ENCODE data around the gene ZNF235.
"Not testable (repeated sequence)": the region's sequence is repeated elsewhere in the genome, so short reads cannot be mapped to it uniquely, and the experiment has no call there.

Gene ZNF235

DNA sequence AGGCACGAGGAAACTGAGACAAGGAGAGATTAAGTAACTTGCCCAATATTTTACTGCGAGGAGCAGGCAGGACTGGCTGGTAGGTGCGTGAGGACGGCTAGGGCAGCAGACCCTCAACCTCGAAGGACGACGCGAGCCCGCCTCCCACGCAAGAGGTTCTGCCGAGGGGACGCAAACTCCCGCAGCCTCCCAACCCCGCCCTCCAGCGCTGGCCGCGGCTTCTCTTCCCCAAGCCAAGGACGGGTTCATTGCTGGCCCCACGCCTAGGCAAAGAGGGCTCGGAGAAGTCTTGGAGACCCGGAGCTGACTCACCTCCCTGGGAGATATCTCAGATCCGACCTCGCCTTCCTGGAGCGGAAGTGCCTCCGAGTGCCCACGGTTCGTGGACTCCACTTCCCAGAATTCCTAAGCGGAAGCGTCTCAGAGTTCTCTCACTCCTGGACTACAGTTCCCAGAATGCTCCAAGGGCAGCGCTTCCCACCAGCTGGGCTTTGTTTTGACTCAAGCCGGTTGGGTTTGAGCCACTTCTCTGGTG lies at the start of gene ZNF235:
ZNF235 (minus strand) TSS at position 367 of the 535 bp plus-strand sequence. CDS start 1,621 bp downstream, outside the sequence.
- peak; percentile 92 to 94 for DNase-seq

DNA sequence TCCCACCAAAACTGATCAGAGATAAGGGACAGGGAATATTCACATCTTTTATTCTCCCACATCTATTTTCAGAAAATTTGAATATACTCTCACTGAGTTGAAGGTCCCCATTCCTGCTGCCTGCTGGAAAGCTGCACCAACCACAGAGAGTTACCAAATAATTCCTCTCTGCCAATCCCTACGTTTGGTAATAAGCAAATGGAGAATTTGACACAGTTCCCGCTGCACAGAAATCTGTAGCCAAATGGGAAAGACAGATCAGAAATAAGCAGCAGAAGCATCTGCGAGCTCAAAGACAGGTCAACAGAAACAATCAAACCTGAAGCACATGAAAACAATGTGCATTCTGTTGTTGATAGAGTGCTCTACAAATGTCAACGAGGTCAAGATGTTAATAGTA lies 41.7 kb upstream of the ZNF235 start:
- DNase-seq, result no peak

DNA sequence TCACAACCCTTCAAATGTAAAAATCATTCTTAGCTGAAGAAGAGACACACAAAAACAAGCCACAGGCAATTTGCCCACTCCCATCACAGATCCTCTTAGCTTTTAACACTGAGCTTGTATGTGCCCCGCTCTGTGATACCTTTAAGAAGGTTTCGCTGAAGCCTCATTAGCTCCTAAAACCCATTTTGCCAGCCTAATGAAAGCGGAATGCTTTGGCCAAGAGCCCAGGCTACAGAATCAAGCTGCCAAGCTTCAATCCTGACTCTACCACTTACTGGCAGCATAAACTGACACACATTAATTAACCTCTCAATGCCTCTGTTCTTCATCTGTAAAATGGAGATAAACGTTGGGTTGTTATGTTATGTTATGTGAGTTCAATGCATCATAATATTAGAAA lies 41.1 kb upstream of the ZNF235 start:
- DNase-seq, result no peak

DNA sequence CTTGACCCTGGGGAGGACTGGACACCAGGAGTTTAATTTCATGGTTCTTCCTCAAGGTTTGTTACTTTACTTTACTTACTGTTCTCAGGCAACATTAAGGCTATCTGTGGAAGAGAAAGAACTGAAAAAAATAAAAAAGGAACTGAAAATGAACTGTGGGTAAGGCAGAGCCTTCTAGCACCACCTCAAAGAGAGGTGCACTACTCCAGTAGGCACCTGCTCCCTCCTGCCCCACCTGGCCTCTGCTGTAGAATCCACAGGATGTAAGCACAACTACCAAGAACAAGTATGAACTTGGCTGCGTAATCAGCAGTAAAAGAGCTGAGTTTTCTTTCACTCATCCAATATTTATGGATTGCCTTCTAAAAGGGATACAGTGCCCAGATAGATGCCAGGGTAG lies 39.4 kb upstream of the ZNF235 start:
- no peak for DNase-seq

DNA sequence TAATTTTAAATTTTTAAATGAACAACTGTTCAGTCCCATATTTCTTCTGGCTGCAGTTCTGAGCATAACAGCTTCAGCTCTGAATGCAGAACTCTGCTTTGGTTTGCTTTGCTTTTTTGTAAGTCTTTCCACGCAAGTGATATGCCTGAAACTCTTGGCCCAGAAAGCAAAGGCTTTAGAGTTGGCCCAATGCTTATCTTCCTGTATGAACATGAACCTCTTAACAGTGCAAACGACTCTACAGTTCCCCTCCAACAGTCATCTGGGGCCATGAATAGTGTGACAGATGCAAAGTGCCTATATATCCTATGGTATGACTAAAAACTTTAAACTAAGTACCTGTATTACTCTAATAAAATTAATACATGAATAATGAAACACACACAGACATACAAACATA lies 37.0 kb upstream of the ZNF235 start:
- DNase-seq, result no peak

DNA sequence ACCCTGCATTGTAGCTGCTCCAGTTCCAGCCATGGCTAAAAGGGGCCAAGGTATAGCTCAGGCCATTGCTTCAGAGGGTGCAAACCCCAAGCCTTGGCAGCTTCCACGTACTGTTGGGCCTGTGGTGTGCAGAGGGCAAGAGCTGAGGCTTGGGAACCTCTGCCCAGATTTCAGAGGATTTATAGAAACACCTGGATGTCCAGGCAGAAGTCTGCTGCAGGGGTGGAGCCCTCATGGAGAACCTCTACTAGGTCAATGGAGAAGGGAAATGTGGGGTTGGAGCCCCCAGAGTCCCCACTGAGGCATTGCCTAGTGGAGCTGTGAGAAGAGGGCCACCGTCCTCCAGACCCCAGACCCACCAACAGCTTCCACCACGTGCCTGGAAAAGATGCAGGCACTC lies 29.8 kb upstream of the ZNF235 start:
- DNase-seq, result not testable (repeated sequence)

DNA sequence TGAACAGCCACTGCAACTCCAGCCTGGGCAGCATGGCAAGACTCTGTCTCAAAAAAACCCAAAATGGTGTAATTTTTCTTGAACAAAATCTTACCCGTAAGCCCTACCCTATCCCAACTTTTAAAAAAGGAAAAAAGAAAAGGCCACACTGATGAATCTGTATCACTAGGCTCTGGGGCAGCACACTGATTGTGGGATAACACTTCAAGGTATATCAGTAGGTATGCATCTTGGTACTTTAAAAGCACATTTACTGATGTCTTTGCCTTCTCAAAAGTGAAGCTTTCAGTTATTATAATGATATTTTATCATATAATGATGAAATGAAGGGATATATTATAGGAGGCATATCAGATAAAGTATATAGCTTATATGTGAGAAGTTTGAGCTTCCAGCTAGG lies 27.3 kb upstream of the ZNF235 start:
- DNase-seq, result no peak

DNA sequence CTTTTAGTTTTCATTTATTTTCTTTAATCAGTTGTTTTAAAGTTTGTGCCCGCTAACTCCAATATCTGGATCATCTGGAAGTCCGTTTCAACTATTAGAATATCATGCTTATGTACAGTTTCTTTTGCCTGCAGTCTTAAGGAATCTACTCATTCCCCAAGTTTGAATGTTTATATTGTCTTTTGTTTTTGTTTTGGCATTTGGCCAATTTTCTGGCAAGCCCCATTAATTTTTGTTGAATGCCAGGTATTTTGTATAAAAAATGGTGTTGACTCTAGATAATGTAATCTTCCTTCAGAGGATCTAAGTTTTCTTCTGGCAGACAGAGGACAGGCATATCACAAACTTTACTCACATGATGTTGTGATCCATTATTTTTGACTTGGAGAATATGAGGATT lies 11.1 kb upstream of the ZNF235 start:
- DNase-seq, result no peak

DNA sequence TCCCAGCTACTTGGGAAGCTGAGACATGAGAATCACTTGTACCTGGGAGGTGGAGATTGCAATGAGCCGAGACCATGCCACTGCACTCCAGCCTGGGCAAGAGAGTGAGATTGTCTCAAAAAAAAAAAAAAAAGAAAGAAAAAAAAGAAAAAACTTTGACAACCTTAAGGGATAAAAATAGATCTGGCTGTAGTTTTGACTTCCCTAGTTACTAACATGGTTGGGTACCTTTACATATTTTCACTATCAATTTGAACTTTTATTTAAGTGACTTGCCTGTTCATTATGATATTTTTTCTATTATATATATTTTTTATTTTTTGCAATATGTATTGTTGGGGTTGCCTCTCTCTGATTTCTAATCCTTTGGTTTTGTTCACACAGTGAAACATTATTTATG lies 8.4 kb upstream of the ZNF235 start:
- DNase-seq, result no peak

DNA sequence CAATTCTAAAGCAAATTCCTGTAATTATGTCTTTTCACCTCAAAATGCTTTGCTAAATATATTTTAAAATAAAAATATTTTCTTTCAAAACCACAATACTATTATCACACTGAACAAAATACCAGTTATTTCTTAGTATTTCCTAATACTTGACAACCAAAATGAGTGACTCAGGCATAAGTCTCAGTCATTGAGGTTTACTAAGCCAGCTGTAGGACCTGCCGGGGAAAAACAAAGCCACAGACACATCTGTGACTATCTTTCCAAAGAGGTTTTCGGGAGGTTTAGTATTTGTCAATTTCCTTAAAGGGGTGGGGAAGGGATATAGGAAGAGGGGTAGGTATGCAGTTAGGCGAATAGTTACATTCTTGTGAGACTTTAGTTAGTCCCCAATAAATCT lies 3.2 kb upstream of the ZNF235 start:
- no peak for DNase-seq

DNA sequence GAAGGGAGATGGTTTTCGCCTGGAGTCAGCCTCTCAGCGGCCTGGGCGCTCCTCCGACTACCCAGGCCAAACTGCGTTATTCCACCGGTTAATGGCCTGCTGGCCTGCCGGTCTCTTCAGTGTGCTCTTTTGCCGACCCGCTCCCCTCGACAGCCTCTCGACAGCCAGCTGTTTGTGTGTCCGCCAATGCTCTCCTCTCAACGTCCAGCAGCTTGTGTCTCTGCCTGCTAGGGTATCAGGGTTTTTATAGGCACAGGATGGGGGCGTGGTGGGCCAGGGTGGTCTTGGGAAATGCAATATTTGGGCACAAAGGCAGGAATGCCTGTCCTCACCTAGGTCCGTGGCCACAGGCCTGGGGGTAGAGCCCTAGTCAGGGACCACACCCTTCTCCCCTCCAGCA lies 1.5 kb upstream of the ZNF235 start:
- no peak for DNase-seq

DNA sequence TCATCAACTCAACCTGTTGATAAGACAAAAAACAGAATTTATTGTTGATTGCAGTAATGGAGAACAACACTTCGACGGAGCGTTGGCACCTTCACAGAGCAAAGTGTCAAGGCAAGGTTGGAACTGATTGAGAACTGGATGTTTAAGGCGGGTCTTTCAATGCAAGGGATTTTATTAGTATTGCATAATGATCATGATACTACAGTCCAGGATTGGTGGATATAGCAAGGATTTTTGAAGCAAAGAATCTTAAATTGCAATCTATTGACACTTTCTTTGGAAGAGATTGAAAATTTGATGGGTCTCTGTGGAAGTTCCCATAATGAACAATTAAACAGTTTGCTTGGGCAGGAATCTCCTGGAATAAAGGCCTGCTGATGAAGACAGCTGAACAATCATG lies 632 bp upstream of the ZNF235 start:
- no peak for DNase-seq

DNA sequence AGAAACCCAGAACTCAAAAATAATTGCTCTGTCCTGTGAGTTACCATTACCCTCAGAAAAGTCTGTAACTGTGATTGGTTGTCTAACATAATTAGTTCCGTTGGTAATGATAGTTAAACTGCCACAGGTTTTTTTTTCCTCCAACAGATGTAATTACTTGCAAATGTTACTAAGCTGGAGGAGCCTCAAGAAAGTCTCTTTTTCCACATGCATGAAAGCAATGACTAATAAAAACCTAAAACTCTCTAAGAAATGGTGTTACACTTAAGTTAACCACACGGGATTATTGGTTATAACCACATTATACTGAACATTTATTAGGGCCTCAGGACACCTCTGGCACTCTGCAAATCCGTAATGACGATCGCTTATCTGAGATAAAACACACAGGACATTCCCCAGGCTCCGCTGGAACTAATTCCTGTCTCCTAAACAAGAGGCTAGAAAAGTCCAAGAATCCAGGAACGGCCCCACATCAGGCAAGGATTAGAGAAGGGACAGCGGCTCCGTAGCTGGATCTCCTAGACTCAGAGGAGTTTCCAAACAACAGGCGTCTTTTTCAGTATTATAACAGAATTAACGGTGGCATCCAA lies 753 bp downstream of the ZNF235 start:
- DNase-seq, result peak; percentile 4 to 23

DNA sequence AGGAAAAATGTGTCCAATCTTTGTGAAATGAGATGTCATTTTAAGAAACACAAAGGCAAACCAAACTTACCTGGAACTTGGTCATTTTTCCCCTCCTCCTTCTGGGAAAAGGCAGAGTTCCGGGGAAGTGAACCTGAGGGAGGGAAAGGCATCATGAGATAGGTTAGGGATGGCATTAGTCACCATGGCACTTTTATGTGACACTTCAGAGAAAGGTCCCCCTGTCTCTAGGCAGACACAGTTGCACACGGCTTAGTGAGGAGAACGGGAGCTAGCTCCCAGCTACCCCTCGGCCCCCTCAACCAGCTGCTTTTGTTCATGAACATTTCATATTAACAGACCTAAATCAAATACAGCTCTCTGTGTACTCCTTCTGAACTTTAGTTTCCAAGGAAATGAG lies 1.5 kb downstream of the ZNF235 start:
- DNase-seq, result no peak

DNA sequence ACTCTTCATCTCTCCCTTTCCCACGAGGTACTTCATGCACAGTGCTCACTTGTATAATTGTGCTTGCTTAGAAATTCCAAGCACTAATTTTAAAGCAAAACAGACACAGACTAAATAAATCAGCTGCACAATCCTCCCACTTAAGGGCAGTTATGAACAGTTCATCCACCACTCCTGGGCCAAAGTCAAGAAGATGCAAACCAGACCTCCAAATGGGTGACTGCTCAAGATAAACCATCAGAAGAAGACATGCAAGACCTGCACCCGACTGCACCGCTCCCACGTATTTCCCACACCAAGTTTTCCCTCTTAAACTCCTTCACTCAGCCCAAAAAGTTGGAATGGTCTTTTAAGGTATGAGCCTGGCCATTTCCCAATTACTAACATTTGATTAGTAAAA lies 19.9 kb downstream of the ZNF235 start:
- DNase-seq, result no peak

DNA sequence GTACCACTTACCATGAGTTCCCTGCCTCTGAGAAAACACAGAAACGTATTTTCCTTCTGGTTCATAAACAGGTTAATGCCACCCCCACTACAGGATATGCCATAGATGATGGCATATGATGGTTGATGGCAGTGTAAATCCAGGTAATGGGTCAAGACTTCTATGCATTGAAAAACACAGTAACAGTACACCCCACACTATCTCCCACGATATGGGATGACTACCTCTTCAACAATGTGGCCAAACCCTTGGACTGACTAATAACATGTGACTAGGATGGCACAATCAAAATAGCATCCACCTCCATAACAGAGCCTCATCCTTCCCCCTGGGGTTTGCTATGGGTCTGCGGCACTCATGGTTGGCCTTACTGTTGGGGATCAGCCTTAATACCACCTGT lies 22.0 kb downstream of the ZNF235 start:
- no peak for DNase-seq

DNA sequence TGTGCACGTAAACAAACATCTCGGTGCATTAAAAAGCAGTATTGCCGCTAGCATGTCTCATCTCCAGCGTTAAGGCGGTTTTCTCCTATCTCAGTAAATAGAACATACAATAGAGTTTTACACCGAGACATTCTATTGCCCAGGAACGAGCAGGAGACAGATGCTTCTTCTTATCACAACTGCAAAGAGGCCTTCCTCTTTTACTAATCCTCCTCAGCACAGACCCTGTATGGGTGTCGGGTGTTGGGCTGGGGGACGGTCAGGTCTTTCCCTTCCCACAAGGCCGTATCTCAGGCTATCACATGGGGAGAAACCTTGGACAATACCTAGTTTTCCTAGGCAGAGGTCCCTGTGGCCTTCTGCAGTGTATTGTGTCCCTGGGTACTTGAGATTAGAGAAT lies 23.9 kb downstream of the ZNF235 start:
- DNase-seq, result no peak

DNA sequence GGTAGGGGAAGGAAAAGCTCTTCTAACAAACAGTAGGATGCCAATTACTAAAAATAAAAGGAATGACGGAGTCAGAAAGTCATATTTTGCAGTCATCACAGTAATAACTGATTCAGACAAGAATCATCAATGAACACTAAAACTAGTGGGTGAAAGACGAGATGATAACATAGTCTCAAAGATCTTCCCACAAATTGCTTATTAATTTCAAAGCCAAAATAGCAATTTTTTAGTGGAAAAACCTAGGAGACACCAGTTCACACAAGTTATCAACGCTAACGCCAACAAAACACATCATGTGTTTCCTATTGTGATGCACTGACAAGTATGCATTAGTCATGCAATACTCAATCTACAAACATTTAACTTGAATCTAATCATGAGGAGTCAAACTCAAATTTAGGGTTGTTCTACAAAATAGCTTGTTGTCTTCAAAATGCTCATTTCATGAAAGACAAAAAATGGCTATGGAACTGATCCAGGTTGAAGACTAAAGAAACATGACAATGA lies 26.6 kb downstream of the ZNF235 start:
- no peak for DNase-seq

DNA sequence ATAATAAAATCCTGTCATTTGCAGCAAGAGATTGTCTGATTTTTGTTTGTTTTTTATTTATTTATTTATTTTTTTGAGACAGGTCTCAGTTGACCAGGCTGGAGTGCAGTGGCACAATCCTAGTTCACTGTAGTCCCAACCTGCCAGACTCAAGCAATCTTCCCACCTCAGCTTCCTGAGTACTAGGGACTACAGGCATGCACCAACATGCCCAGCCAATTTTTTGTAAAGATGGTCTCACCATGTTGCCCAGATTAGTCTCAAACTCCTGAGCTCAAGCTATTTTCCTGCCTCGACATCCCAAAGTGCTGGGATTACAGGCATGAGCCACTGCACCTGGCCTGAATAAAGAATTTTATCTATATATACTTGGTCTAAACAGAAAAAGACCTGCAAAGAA lies 27.5 kb downstream of the ZNF235 start:
- no peak for DNase-seq

DNA sequence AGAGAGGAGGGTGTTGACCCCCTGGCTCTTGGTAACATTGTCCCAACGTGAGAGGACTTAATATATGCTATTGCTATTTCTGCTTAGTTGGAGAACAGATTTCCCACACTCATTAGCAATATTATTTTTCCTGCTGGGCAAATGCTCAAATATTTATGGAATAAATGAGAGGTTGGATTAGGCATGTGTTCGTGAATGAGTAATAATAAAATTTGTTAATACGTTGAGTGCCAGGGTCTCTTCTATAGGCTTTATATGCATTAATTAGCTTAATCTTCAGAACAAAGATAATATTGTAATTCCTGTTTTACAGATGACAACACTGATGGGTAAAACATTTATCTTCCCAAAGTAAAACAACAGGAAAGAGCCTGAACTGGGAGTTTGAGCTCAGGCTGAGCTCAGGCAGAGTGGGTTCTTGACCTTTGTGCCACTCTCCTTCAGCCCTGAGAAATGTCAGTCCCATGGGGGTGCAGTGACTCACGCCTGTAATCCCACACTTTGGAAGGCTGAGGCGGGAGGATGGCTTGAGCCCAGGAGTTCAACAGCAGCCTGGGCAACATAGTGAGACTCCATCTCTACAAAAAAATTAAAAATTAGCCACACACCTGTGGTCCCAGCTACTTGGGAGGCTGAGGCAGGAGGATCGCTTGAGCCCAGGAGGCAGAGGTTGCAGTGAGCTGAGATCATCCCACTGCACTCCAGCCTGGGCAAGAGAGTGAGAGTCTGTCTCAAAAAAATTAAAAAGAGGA lies 44.0 kb downstream of the ZNF235 start:
- no peak for DNase-seq

DNA sequence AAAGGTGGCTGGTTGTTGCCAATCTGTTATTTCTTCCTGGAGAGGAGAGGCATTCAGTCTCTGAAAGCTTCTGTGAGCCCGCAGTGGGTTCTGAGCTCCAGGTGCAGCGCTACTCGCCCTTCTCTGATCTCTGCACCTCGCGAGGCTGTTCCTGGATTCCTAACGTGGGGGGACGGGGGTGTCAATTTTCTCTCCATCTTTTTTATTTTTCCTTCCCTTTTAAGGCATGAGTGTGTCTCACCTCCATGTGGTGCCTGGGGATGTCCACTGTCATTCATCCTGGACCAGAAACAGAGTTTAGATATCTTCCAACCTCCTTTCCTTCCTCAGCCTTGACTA lies 44.5 kb downstream of the ZNF235 start:
- peak; percentile 29 to 51 for DNase-seq

DNA sequence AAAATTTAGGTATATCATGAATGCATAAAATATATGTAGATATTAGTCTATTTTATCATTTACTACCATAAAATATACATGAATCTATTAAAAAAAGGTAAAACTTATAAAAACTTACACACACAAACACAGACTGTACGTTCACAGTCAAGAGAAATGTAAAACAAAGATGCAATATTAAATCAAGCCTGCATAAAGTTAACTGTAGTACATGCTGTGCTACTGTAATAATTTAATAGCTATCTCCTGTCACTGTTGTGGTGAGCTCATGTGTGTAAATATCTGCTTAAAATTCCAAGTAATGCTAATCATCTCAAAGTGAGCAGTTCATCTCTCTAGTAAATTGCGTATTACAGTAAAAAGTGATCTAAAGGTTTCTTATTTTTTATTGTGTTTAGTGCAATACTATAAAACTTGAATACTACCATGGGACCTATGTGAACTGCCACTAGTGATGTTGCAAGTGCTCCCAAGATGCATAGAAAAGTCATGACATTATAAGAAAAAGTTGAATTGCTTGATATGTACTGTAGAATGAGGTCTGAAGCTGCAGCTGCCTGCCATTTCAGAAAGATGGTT lies 45.9 kb downstream of the ZNF235 start:
- DNase-seq, result no peak

DNA sequence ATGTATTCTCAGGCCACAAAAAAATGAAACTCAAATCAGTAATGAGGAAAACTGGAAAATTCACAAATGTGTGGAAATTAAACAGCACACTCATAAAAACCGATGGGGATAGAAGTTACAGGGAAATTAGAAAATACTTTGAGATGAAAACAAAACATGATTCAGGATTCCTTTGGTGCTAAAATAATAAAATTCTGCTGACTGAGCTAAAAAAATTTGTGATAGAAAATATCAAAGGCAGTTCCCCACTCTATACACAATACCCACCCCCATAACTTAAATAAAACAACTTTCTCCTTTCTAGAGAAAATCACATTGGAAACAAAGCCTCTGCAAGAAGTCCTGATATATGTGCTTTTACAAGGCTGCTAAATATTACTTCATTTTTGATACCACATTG lies 46.7 kb downstream of the ZNF235 start:
- DNase-seq, result no peak

DNA sequence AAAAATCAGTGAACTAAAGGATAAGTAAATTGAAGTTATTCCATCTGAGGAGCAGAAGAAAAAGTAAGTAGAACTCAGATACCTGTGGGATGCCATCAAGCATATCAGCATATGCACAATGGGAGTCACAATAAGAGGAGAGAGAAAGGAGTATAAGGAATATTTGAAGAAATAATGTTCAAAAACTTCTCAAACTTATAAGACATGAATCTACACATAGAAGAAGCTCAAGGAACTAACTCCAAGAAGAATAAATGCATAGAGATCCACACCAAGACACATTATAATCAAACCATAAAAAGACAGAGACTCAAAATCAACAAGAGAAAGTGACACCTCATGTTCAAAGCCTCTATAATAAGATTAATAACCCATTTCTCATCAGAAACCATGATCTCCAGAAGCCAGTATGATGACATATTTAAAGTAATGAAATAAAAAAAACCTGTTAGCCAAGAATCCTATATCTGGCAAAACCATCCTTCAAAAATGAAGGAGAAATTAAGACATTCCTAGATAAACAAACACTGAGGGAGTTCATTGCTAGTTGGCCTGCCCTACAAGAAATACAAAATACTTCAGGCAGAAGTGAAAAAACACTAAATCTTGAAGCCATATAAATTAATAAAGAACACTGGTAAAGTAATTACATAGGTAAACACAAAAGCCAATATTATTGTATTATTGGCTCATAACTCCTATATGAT lies 49.0 kb downstream of the ZNF235 start:
- DNase-seq, result no peak

All from NCI-H526 (cell line).